ENCODE data around the gene VKORC1L1. TPM values are rescaled to one million over a fixed set of nuclear protein-coding genes. Genes with fewer than 3 reads are reported as not detected.

Gene VKORC1L1
- 23.1 to 36.1 TPM (median 30.5 TPM) in 5 replicates for total RNA-seq (2022; extraction: Qiagen RNA extraction)

GRCh38 chr7:65872776-65873581, at the start of gene VKORC1L1:
VKORC1L1 (plus strand) TSS chr7:65873074; CDS start chr7:65873372, 298 bp downstream.

DNA sequence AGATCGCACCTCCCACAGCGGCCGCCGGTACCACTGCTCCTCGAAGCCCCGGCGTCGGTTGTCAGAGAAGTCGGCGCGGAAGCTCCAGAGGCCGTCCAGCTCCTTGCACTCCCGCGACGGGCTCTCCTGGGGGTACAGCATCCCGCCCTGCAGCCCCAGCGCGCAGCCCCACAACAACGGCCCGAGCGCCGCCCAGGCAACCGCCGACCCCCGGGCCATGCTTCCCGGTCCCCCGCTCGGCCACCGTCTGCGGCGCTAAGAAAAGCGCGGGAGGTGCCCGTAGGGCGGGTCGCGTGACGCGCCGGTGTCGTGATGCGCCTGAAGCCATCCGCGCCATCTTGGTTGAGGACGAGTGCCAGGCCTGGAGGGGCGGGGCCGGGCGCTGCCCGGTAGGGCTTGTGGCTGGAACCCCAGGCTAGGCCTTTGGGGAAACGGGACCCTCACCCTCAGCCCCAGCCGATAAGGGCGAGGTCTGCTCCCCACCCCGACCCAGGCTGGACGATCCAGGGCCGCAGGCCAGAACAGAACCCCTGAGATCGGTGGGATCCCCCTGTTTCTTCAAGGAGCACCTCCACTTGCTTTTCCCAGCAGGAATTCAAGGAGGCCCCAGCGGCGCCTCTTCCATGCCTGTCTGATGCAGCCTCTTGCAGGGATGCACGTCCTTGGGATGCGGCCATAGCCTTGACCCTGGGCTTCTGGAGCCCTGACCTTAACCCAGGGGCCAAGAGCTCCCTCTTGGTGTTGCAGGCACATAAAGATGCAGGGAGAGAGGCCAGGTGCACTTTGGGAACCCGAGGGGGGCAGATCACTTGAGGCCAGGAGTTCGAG, 109.3 kb downstream of the VKORC1L1 start, which contains the start of gene GUSB:
TSS of gene GUSB (minus strand) at position 249 of the 828 bp plus-strand sequence. CDS start at position 219, 30 bp downstream.

Other genes starting within 250 kb of the VKORC1L1 start
- 27.0 to 32.6 TPM (median 30.9 TPM) in 5 replicates for gene GUSB, start 109.1 kb downstream of the VKORC1L1 start, total RNA-seq (2022; extraction: Qiagen RNA extraction)
- gene ASL, start 202.7 kb downstream of the VKORC1L1 start, total RNA-seq (2022; extraction: Qiagen RNA extraction) = 17.8 to 24.0 TPM (median 21.8 TPM) in 5 replicates
- 26.4 to 32.7 TPM (median 26.8 TPM) in 5 replicates for gene CRCP, start 241.8 kb downstream of the VKORC1L1 start, total RNA-seq (2022; extraction: Qiagen RNA extraction)

All from A549 treated with dexamethasone at 1 μM for 4 hours (cell line).